Bronchial smooth muscle cell (primary cell): ENCODE measurements around the gene SLC35D3. TPM values are rescaled to one million over a fixed set of nuclear protein-coding genes. Genes with fewer than 3 reads are reported as not detected.

Source experiments
- total RNA-seq: library from RNA; depleted of rRNA; stranded (reverse); fragments of >200 nt; gene quantifications from 2 replicates; pipeline ENCODE4 v1.2.1, GENCODE V29; 2014

Gene SLC35D3
- total RNA-seq: not detected in 2 replicates

DNA sequence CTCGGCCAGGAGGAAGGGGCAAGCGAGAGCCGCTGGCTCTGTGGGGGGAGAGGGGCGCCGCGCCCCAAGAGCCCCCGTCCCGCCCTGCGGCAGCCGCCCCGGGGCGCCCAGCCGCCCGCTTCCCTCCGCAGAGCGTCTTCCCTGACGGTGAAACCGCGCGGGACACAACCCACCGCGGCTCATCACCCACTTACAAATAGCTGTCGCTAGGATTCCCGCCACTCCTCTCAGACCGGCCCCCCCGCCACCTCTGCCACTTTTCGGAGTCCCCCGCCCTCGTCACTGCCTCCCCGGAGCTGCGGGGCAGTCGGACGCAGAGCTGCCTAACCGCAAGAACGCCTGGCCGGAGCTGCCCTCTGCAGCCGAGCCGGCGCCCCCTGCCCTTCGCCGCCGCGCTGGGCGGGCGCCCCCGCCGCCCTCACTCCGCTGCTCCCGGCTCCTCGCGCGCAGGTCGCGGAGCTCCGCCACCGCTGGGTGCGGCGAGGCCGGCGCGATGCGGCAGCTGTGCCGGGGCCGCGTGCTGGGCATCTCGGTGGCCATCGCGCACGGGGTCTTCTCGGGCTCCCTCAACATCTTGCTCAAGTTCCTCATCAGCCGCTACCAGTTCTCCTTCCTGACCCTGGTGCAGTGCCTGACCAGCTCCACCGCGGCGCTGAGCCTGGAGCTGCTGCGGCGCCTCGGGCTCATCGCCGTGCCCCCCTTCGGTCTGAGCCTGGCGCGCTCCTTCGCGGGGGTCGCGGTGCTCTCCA, at the start of gene SLC35D3:
SLC35D3 (plus strand) TSS at position 366 of the 749 bp plus-strand sequence; CDS start at position 494, 128 bp downstream.

Other genes with a start within 250 kb of the SLC35D3 start
- gene MAP3K5, start 129.8 kb upstream of the SLC35D3 start, total RNA-seq: 15.5 and 20.0 TPM in 2 replicates
- gene PEX7, start 99.7 kb upstream of the SLC35D3 start, total RNA-seq: 8.5 and 9.8 TPM in 2 replicates
- gene IL20RA, start 122.7 kb downstream of the SLC35D3 start, total RNA-seq: 0.17 and 0.32 TPM in 2 replicates